NB4 (cell line): Measurements from ENCODE around the gene ZNF442.
"Not testable (repeated sequence)": the region's sequence is repeated elsewhere in the genome, so short reads cannot be mapped to it uniquely, and the experiment has no call there.

Experiments used
- DNase-seq: peaks from one replicate; pipeline ENCODE4 v3.0.0; 2010; ENCODE audit warnings: low read depth
- H3K4me3 ChIP-seq: one replicate; pipeline ENCODE4 v1.5.1; 2011; ENCODE audit warnings: mild to moderate bottlenecking, low read depth, low read length, moderate library complexity
- MYC ChIP-seq: IDR thresholded peaks from 2 replicates; pipeline ENCODE4 v1.6.1; 2011; ENCODE audit warnings: low read depth, low read length
- POLR2A ChIP-seq: IDR thresholded peaks from 2 replicates; pipeline ENCODE4 v1.6.1; 2011; ENCODE audit warnings: mild to moderate bottlenecking; ENCODE audit not compliant: insufficient read length; ENCODE audit errors: extremely low read depth
- TF ChIP-seq, protein P1 (sequence below): IDR thresholded peaks from one replicate; pipeline ENCODE4 v1.5.1; 2012; ENCODE audit warnings: low read depth, low read length
- TF ChIP-seq, protein P2 (sequence below): IDR thresholded peaks from 2 replicates; pipeline ENCODE4 v1.6.1; 2011; ENCODE audit warnings: low read depth, low read length

The ZNF442 gene

DNA sequence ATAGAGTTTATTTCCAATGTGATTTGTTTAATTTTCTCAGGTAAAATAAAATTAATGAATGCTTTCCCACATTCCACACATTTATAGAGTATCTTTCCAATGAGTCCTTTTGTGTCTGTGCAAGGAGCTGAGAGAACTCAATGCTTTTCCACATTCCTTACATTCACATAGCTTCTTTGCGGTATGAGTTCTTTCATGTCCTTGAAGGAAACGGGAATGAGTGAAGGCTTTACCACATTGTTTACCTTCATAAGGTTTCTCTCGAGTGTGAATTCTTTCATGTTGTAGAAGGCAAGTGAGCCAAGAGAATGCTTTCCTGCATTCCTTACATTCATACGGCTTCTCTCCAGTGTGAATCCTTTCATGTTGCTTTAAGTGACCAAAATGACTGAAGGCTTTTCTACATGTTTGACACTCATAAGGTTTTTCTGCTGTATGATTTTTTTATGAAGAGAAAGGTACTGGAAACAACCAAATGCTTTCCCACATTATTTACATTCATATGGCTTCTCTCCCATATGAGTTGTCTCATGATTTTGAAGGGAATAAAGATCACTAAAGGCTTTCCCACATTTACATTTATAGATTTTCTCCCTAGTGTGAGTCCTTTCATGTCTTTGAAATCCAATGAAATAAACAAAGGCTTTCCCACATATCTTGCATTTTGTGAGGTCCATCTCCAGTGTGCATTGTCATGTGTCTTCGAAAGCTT lies 14.4 kb upstream of the ZNF442 start:
- TF ChIP-seq MYC, result no peak
- TF ChIP-seq POLR2A, result no peak
- TF ChIP-seq, protein P1, sequence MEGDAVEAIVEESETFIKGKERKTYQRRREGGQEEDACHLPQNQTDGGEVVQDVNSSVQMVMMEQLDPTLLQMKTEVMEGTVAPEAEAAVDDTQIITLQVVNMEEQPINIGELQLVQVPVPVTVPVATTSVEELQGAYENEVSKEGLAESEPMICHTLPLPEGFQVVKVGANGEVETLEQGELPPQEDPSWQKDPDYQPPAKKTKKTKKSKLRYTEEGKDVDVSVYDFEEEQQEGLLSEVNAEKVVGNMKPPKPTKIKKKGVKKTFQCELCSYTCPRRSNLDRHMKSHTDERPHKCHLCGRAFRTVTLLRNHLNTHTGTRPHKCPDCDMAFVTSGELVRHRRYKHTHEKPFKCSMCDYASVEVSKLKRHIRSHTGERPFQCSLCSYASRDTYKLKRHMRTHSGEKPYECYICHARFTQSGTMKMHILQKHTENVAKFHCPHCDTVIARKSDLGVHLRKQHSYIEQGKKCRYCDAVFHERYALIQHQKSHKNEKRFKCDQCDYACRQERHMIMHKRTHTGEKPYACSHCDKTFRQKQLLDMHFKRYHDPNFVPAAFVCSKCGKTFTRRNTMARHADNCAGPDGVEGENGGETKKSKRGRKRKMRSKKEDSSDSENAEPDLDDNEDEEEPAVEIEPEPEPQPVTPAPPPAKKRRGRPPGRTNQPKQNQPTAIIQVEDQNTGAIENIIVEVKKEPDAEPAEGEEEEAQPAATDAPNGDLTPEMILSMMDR, result no peak
- TF ChIP-seq, protein P2, sequence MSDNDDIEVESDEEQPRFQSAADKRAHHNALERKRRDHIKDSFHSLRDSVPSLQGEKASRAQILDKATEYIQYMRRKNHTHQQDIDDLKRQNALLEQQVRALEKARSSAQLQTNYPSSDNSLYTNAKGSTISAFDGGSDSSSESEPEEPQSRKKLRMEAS, result no peak
- no peak for DNase-seq
- H3K4me3 ChIP-seq, result no peak overlapping the region

DNA sequence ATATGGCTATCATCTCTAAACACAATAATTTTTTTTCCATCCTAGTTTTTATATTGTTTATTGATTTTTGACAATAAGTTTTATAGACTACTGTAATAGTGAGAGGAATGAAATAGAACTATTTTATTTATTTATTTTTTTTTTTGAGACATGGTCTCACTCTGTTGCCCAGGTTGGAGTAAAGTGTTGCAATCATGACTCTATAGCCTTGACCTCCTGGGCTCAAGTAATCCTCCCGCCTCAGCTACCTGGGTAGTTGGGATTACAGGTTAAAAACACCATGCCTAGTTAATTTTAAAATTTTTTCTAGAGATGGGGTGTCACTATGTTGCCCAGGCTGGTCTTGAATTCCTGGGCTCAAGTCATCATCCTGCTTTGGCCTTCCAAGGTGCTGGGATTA lies 8.5 kb upstream of the ZNF442 start:
- no peak overlapping the region for H3K4me3 ChIP-seq
- DNase-seq, result no peak
- TF ChIP-seq, protein P2, result no peak
- TF ChIP-seq POLR2A, result no peak
- TF ChIP-seq, protein P1, result no peak
- no peak for TF ChIP-seq MYC

DNA sequence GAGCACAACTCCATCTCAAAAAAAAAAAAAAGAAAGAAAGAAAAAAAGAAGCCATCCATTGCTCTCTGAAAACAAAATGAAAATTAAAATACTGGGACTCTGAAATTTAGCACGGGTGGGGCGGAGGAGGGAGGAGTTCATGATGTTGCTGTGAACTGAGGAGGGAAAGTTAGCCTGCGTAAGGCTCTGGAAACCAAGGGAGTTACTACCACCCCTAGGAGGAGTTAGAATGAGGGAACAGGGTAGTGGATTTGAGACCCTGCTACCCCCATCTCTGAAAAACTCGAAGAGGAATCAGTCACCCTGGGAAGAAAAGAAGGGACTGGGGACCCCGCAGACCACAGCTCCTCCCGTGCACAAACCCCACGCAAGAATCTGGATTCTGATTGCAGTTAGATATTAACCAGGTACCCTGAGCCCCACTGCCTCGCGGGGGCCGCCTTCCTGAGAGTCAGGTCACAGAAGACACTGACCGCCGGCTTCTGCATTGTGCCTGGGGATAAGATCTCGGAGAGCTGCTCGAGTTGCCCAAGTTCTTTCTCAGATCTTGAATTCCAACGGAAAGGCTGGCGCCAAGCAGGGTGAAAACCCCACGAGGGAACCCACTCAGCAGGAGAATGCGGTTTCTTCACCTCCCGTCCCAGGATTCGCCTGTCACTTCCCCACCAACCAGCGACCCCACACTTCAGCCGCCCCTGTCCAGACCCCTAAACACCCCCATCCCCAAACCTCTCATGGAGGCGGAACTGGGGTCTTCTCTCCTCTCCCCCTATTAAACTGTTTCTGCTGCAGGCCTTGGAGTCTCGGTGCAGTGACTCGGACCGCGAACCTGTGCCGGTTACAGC lies 870 bp downstream of the ZNF442 start:
- peak overlapping the region; percentile 57 for H3K4me3 ChIP-seq
- DNase-seq, result peak; percentile 13
- TF ChIP-seq, protein P2, result no peak
- no peak for TF ChIP-seq MYC
- TF ChIP-seq, protein P1, result no peak

DNA sequence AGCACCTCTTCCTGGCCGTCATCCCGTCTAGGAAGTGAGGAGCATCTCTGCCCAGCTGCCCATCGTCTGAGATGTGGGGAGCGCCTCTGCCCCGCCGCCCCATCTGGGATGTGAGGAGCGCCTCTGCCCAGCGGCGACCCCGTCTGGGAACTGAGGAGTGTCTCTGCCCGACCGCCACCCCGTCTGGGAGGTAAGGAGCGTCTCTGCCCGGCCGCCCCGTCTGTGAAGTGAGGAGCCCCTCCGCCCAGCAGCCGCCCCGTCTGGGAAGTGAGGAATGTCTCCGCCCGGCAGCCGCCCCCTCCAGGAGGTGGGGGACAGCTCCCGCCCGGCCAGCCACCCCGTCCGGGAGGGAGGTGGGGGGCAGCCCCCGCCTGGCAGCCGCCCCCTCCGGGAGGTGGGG lies 3.2 kb downstream of the ZNF442 start:
- H3K4me3 ChIP-seq, DNase-seq: not testable (repeated sequence)

DNA sequence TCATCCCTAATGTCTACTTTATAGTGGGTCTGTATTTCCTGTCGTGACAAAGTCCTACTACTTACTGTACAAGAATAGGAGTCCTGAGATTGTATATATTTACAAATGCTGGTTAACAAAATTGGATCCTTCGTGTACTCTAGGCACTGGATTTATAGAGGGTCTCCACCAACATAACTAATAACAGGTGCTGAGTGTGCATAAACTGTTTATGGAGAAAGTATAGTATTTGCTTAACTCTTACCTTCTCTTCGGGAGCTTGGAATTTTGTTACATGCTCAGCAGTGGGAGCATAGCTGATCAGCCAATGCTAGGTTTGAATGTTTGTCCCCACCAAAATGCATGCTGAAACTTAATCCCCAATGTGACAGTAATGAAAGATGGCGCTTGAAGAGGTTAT lies 12.1 kb downstream of the ZNF442 start:
- TF ChIP-seq, protein P2, result no peak
- TF ChIP-seq MYC, result no peak
- TF ChIP-seq, protein P1, result no peak
- TF ChIP-seq POLR2A, result no peak
- no peak overlapping the region for H3K4me3 ChIP-seq
- DNase-seq, result no peak

DNA sequence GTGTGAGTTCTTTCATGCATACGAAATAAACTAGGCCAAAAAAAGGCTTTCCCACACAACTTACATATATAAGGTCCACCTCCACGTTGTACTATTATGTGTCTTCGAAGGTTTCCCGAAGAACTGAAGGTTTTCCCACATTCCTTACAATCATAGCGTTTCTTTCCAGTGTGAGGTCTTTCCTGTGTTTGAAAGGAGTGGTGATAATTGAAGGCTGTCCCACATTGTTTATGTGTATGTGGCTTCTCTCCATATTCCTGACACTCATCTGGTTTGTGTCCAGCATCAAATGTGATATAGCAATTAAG lies 14.6 kb downstream of the ZNF442 start:
- no peak overlapping the region for H3K4me3 ChIP-seq
- DNase-seq, result no peak
- TF ChIP-seq, protein P2, result no peak
- TF ChIP-seq, protein P1, result no peak
- no peak for TF ChIP-seq POLR2A
- TF ChIP-seq MYC, result no peak
